B cell (primary cell): Measurements from ENCODE around the gene LPCAT4. TPM values are rescaled to one million over a fixed set of nuclear protein-coding genes. Genes with fewer than 3 reads are reported as not detected.
"Not testable (repeated sequence)": the region's sequence is repeated elsewhere in the genome, so short reads cannot be mapped to it uniquely, and the experiment has no call there.

Source experiments
- ATAC-seq: fragments of 200-7000 bp; cut with Tn5 transposase; one replicate; pipeline ENCODE4 v1.10.0; 2021; ENCODE audit warnings: low read depth, mild to moderate bottlenecking, moderate number of reproducible peaks, moderate library complexity
- CTCF ChIA-PET: fragments of 350-600 bp; sonication (Branson Sonifier 250); formaldehyde crosslinking; loops from one replicate; lab custom pipeline; 2021; ENCODE audit warnings: antibody characterized with exemption, inconsistent platforms; lab: Charles Lee
- POLR2A ChIA-PET: fragments of 350-600 bp; sonication (Branson Sonifier 250); formaldehyde crosslinking; loops from one replicate; lab custom pipeline; 2021; ENCODE audit warnings: antibody characterized with exemption; lab: Charles Lee
- DNase-seq: peaks from one replicate; pipeline ENCODE4 v3.0.0; 2013
- H2AFZ ChIP-seq: 2 replicates; pipeline ENCODE4 v1.6.1; 2012; ENCODE audit warnings: mild to moderate bottlenecking, low read depth, low read length; ENCODE audit not compliant: insufficient read depth, poor library complexity, severe bottlenecking
- H3K27ac ChIP-seq, 2 donors: 1 replicate in 1 of 2; 2 replicates in 1 of 2; pipeline ENCODE4 v1.5.1; 2012 to 2013; ENCODE audit warnings: low read length in 2 of 2, mild to moderate bottlenecking in 2 of 2, moderate library complexity in 1 of 2
- H3K27me3 ChIP-seq, 4 experiments: fragments of 200-600 bp in 1 of 4; sonication (generic) in 1 of 4; replicated peaks in 1 of 4; 1 replicate in 2 of 4; 2 replicates in 2 of 4; pipeline versions ENCODE4 v1.6.1 to v1.7.0; 2013 to 2016; ENCODE audit warnings: low read length in 3 of 4, mild to moderate bottlenecking in 2 of 4, mixed read lengths in 1 of 4, moderate library complexity in 1 of 4; ENCODE audit not compliant: insufficient read depth in 4 of 4, control insufficient read depth in 3 of 4; ENCODE audit errors: control extremely low read depth in 1 of 4
- H3K36me3 ChIP-seq, 2 experiments: replicated peaks in 1 of 2; 1 replicate in 1 of 2; 2 replicates in 1 of 2; pipeline versions ENCODE4 v1.6.1 to v1.7.1; 2013; ENCODE audit warnings: low read length in 1 of 2; ENCODE audit not compliant: insufficient read depth in 2 of 2, control insufficient read depth in 1 of 2; ENCODE audit errors: control extremely low read depth in 1 of 2, extremely low read depth in 1 of 2
- H3K4me1 ChIP-seq, 2 donors: fragments of 200-600 bp in 1 of 2; sonication (generic) in 1 of 2; 1 replicate in 1 of 2; 2 replicates in 1 of 2; pipeline versions ENCODE4 v1.5.1 to v1.6.1; 2013 to 2017; ENCODE audit warnings: low read length in 2 of 2; ENCODE audit not compliant: control insufficient read depth in 2 of 2, insufficient read depth in 2 of 2
- H3K4me2 ChIP-seq: replicated peaks from 2 replicates; pipeline ENCODE3; 2012; ENCODE audit warnings: mild to moderate bottlenecking, low read depth, low read length; ENCODE audit not compliant: poor library complexity, severe bottlenecking
- H3K4me3 ChIP-seq, 5 experiments: fragments of 200-600 bp in 1 of 5; sonication (generic) in 1 of 5; 1 replicate in 3 of 5; 2 replicates in 2 of 5; pipeline versions ENCODE4 v1.5.1 to v1.7.0; 2011 to 2016; ENCODE audit warnings: low read length in 4 of 5, mild to moderate bottlenecking in 4 of 5, low read depth in 2 of 5, control low read depth in 1 of 5, moderate library complexity in 1 of 5; ENCODE audit not compliant: insufficient read depth in 1 of 5; ENCODE audit errors: control extremely low read depth in 1 of 5, extremely low read depth in 1 of 5
- H3K79me2 ChIP-seq: fragments of 200-600 bp; sonication (generic); one replicate; pipeline ENCODE4 v1.6.0; 2016; ENCODE audit warnings: low read length; ENCODE audit not compliant: control insufficient read depth, insufficient read depth
- H3K9ac ChIP-seq: fragments of 200-600 bp; sonication (generic); 2 replicates; pipeline ENCODE4 v1.6.1; 2017; ENCODE audit warnings: mild to moderate bottlenecking, low read length, moderate library complexity
- H3K9me3 ChIP-seq, 3 donors: one replicate each; pipeline versions ENCODE4 v1.6.1 to v1.7.1; 2013; ENCODE audit warnings: low read length in 2 of 3; ENCODE audit not compliant: control insufficient read depth in 2 of 3, insufficient read depth in 1 of 3; ENCODE audit errors: control extremely low read depth in 1 of 3
- H4K20me1 ChIP-seq: 2 replicates; pipeline ENCODE4 v1.6.0; 2012; ENCODE audit warnings: mild to moderate bottlenecking, low read length; ENCODE audit not compliant: insufficient read depth, control insufficient read depth, poor library complexity, severe bottlenecking
- H3K27ac Mint-ChIP-seq: one replicate; pipeline ENCODE4 v1.8.0; 2021; ENCODE audit warnings: mixed read lengths
- H3K27me3 Mint-ChIP-seq: one replicate; pipeline ENCODE4 v1.8.0; 2021; ENCODE audit warnings: mixed read lengths
- H3K4me1 Mint-ChIP-seq: one replicate; pipeline ENCODE4 v1.8.0; 2021; ENCODE audit warnings: mixed read lengths
- H3K4me3 Mint-ChIP-seq: one replicate; pipeline ENCODE4 v1.8.0; 2021; ENCODE audit warnings: mixed read lengths
- H3K9me3 Mint-ChIP-seq: one replicate; pipeline ENCODE4 v1.8.0; 2022; ENCODE audit warnings: mixed read lengths; ENCODE audit not compliant: insufficient read depth
- CTCF ChIP-seq: fragments of 200-600 bp; IDR thresholded peaks from one replicate; pipeline ENCODE4 v1.8.0; 2022; ENCODE audit warnings: antibody characterized with exemption, mild to moderate bottlenecking
- EZH2 ChIP-seq: IDR thresholded peaks from 2 replicates; pipeline ENCODE4 v1.6.1; 2012; ENCODE audit warnings: borderline replicate concordance, low read depth, mild to moderate bottlenecking, moderate library complexity, low read length; ENCODE audit not compliant: insufficient read depth, poor library complexity, severe bottlenecking
- WGBS: methylation state at CpG from one replicate; pipeline ENCODE4 v1.1.5; 2013; ENCODE audit warnings: missing lambda C conversion rate; ENCODE audit not compliant: insufficient coverage; 5-methylcytosine and 5-hydroxymethylcytosine counted together
- intact Hi-C: fragments of 100-400 bp; cut with micrococcal nuclease; formaldehyde crosslinking; loops from one replicate; pipeline ENCODE4 v1.10.0; 2022
- polyA plus RNA-seq: library from polyadenylated mRNA; depleted of rRNA; stranded (reverse); fragments of >200 nt; gene quantifications from 2 replicates; pipeline ENCODE4 v1.2.3, GENCODE V29; 2012
- total RNA-seq, 2 donors: library from RNA; stranded (reverse); fragments of 120-200 nt in 1 of 2; gene quantifications; 1 replicate in 1 of 2; 2 replicates in 1 of 2; pipeline versions ENCODE4 v1.2.3 to v1.2.4, GENCODE V29; 2013 to 2022

LPCAT4 gene
- total and polyA plus RNA-seq, 2 donors (not counting 1 experiment from before 2014, with no cell fraction given) = 64.2 to 76.3 TPM

- Mint-ChIP-seq H3K27me3 (no peaks in the 10 kb centered on the region), H3K9me3 (no peaks in the 10 kb centered on the region), H3K4me3 (peak within 1 kb of the TSS; percentile 85), H3K4me1 (peaks cover 20% of the 10 kb centered on the region), H3K27ac (peak within 1 kb of the TSS; percentile 63)
- peaks cover 16 to 18% of the 10 kb centered on the region in 2 donors for H3K4me1 ChIP-seq
- H2AFZ ChIP-seq = peak within 1 kb of the TSS; percentile 89
- 3% methylated on average over 31 of the region's 38 CpGs for WGBS
- no peaks in the 10 kb centered on the region for H3K9me3 ChIP-seq
- peak within 1 kb of the TSS; percentile 79 to 81 for H3K27ac ChIP-seq
- DNase-seq (peak; percentile 93), ATAC-seq (peak; percentile 85)
- intact Hi-C loops = loop anchor here (1.0 to 2.0 kb wide), 3 partner anchors 24 to 134 kb away; partner anchors contain the start of gene LPCAT4
- H3K27me3 ChIP-seq = no peaks in the 10 kb centered on the region
- peaks cover 0 to 26% of the 10 kb centered on the region in 2 experiments for H3K36me3 ChIP-seq
- TF ChIP-seq CTCF (peak; percentile 97), EZH2 (no peak)
- ChIA-PET POLR2A (interaction anchor here (0.7 to 2.2 kb wide), 6 partner anchors 10 to 50 kb away, joined by 6 to 23 read pairs (median 11); partner anchors contain the start of gene LPCAT4), CTCF (interaction anchor here (0.6 to 2.7 kb wide), 23 partner anchors 10 to 645 kb away, joined by 3 to 52 read pairs (median 4); partner anchors contain the start of genes EMC4, GOLGA8B, KATNBL1 and LPCAT4)
- peak within 1 kb of the TSS; percentile 68 for H3K4me2 ChIP-seq
- H3K9ac ChIP-seq = peak within 1 kb of the TSS; percentile 85
- peak within 1 kb of the TSS; percentile 94 to 99 (median 98) for H3K4me3 ChIP-seq
- H4K20me1 ChIP-seq = no peaks in the 10 kb centered on the region
- peaks cover 49% of the 10 kb centered on the region for H3K79me2 ChIP-seq
Observed at GRCh38 chr15:34342737-34343575, 24.0 kb downstream of the LPCAT4 start, which contains the start of the genes NOP10 and NUTM1. Gene NOP10, minus strand, starts transcription at chr15:34343136. Its CDS starts 63 bp downstream, at chr15:34343073. Gene NUTM1, plus strand, starts transcription at chr15:34343315. Its CDS starts 382 bp downstream, at chr15:34343697.

- POLR2A ChIA-PET = interaction anchor here (0.7 to 2.2 kb wide), 6 partner anchors 9 to 50 kb away, joined by 6 to 23 read pairs (median 11); partner anchors contain the start of gene LPCAT4
- not testable (repeated sequence) for H3K27ac Mint-ChIP-seq, ATAC-seq, H3K27me3 ChIP-seq, H4K20me1 ChIP-seq, H3K9me3 Mint-ChIP-seq, H3K27me3 Mint-ChIP-seq, H3K9me3 ChIP-seq
- Histone ChIP-seq H3K4me3 (peak overlapping the region; percentile 94 to 99 (median 98)), H2AFZ (peak overlapping the region; percentile 89), H3K27ac (peak overlapping the region; percentile 79 to 81), H3K79me2 (peaks cover 55% of the 10 kb centered on the region), H3K36me3 (peaks cover 0 to 26% of the 10 kb centered on the region in 2 experiments), H3K9ac (peak overlapping the region; percentile 85), H3K4me1 (peaks cover 16 to 19% of the 10 kb centered on the region in 2 donors), H3K4me2 (peak overlapping the region; percentile 68)
- peak; percentile 17 for DNase-seq
- Mint-ChIP-seq H3K4me3 (peak overlapping the region; percentile 85), H3K4me1 (peaks cover 20% of the 10 kb centered on the region)
- WGBS = 0% methylated on average over 10 of the region's 26 CpGs
- CTCF ChIA-PET = interaction anchor here (0.6 to 2.7 kb wide), 21 partner anchors 9 to 646 kb away, joined by 3 to 52 read pairs (median 4); partner anchors contain the start of genes EMC4, GOLGA8B, KATNBL1 and LPCAT4
- intact Hi-C loops = loop anchor here (2.0 kb wide), 1 partner anchor 101 kb away; no protein-coding TSS in a partner anchor
Observed at GRCh38 chr15:34342213-34342736, 24.7 kb downstream of the LPCAT4 start.
